BE2C (cell line): Measurements from ENCODE around the gene RAB6A.

ENCODE experiments used
- DNase-seq: peaks from one replicate; pipeline ENCODE4 v3.0.0-alpha.2; 2020
- H3K27me3 ChIP-seq: fragments of 250-450 bp; sonication (Bioruptor Pico); 2 replicates; pipeline ENCODE4 v1.5.1; 2020; ENCODE audit warnings: mild to moderate bottlenecking
- H3K36me3 ChIP-seq: fragments of 250-450 bp; sonication (Bioruptor Pico); 2 replicates; pipeline ENCODE4 v1.5.1; 2020; ENCODE audit warnings: mild to moderate bottlenecking
- H3K4me1 ChIP-seq: fragments of 250-450 bp; sonication (Bioruptor Pico); 2 replicates; pipeline ENCODE4 v1.5.1; 2020
- H3K4me3 ChIP-seq: 2 replicates; pipeline ENCODE4 v1.5.1; 2011; ENCODE audit warnings: low read depth, low read length
- H3K9me3 ChIP-seq: fragments of 250-450 bp; sonication (Bioruptor Pico); 2 replicates; pipeline ENCODE4 v1.5.1; 2020
- CTCF ChIP-seq: IDR thresholded peaks from 2 replicates; pipeline ENCODE4 v1.5.1; 2012; ENCODE audit warnings: mild to moderate bottlenecking, low read depth, low read length

The RAB6A gene

GRCh38 chr11:73652046-73652730 lies 108.7 kb downstream of the RAB6A start:
- Histone ChIP-seq H3K4me1 (no peaks in the 10 kb centered on the region; the same call in 1 of the 2 replicates), H3K9me3 (no peaks in the 10 kb centered on the region), H3K4me3 (no peak overlapping the region), H3K27me3 (no peaks in the 10 kb centered on the region), H3K36me3 (no peaks in the 10 kb centered on the region)
- DNase-seq, result no peak
- TF ChIP-seq CTCF, result no peak

DNA sequence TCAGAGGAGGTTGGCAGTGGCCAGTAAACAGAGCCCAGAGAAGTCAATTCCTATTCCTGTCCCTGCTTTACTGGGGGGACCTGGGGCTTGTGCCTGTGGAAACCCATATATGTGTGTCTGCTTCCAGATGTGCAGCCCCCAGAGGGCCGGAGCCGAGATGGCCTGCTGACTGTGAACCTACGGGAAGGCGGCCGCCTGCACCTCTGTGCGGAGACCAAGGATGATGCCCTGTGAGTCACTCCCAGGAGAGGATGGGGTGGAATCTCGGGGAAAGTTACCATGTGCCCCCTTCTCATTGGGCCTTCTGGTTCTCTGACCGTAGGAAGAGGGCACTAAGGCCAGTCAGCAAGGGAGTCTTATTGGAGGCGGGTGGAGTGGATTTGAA lies 109.2 kb downstream of the RAB6A start:
- no peak for TF ChIP-seq CTCF
- no peak overlapping the region for H3K4me3 ChIP-seq
- no peaks in the 10 kb centered on the region for H3K36me3 ChIP-seq
- H3K9me3 ChIP-seq, result no peaks in the 10 kb centered on the region
- H3K27me3 ChIP-seq, result no peaks in the 10 kb centered on the region
- no peaks in the 10 kb centered on the region; the same call in 1 of the 2 replicates for H3K4me1 ChIP-seq
- no peak for DNase-seq

- TF ChIP-seq CTCF, result no peak
- H3K4me1 ChIP-seq, result no peaks in the 10 kb centered on the region; the same call in 1 of the 2 replicates
- H3K4me3 ChIP-seq, result no peak overlapping the region
- DNase-seq, result no peak
- H3K36me3 ChIP-seq, result no peaks in the 10 kb centered on the region
- no peaks in the 10 kb centered on the region for H3K9me3 ChIP-seq
- no peaks in the 10 kb centered on the region for H3K27me3 ChIP-seq
These were observed 109.6 kb downstream of the RAB6A start for GRCh38 chr11:73651252-73651651.

DNA sequence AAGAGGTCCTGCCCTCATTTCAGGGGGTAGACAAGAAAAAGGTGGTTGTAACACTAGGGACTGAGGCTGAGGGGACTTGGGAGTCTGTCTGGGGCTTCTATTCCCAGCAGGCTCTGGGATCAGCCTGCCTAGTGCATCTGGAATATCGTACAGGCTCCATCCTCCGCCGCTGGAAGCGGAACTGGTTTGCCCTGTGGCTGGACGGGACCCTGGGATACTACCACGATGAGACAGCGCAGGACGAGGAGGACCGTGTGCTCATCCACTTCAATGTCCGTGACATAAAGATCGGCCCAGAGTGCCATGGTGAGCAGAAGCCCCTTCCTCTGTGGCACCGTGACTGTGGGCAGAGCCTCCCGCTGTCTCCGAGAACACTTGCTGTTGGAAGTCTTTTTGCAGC lies 110.5 kb downstream of the RAB6A start:
- H3K4me1 ChIP-seq, result no peaks in the 10 kb centered on the region; the same call in 1 of the 2 replicates
- no peaks in the 10 kb centered on the region for H3K36me3 ChIP-seq
- H3K4me3 ChIP-seq, result no peak overlapping the region
- no peak for DNase-seq
- H3K9me3 ChIP-seq, result no peaks in the 10 kb centered on the region
- no peak for TF ChIP-seq CTCF
- no peaks in the 10 kb centered on the region for H3K27me3 ChIP-seq

DNA sequence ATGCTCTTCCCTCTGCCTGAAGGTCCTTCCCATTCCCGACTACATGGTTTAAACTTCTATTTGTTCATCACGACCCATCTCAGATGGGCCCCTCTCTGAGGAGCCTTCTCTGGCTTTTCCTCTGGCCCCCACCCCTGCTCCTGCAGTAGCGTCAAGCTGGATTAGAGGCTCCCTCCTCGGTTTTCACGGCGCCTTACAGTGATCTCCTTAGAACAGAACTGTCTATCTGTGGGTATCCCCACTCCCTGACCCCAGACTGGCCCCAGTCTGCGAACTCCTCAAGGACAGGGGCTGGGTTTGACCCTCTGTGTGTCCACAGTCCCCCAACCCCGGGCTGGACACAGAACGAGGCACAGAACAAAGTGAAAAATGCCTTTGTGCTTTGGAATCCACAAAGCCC lies 111.7 kb downstream of the RAB6A start:
- Histone ChIP-seq H3K4me1 (no peaks in the 10 kb centered on the region; the same call in 1 of the 2 replicates), H3K4me3 (no peak overlapping the region), H3K9me3 (no peaks in the 10 kb centered on the region), H3K36me3 (no peaks in the 10 kb centered on the region), H3K27me3 (no peaks in the 10 kb centered on the region)
- DNase-seq, result no peak
- TF ChIP-seq CTCF, result no peak

DNA sequence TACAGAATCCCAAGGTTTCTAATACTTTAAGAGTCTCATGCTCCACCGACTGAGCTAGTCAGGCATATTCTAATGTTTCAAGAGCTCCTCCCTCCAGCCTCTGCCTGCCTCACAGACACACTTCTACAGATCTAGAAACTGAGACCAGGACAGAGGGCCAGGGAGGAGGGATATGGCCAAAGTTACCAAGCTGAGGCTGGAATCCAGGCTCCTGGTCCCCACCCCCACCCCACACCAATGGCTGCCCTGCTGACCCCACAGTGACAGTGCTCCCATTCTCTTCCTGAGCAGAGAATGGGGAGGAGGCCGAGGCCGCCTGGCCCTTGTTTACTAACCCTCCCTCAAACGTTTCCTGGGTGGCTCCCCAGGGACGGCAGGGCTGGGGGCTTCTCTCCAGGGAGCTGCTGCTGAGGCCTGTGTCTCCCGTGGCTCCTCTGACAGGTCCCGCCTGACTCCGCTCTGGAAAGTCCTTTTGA lies 112.3 kb downstream of the RAB6A start:
- Histone ChIP-seq H3K9me3 (no peaks in the 10 kb centered on the region), H3K36me3 (no peaks in the 10 kb centered on the region), H3K4me3 (no peak overlapping the region), H3K27me3 (no peaks in the 10 kb centered on the region), H3K4me1 (no peaks in the 10 kb centered on the region; the same call in 1 of the 2 replicates)
- no peak for DNase-seq
- TF ChIP-seq CTCF, result no peak
